ENCODE data around the gene HOXD10.

Gene HOXD10

DNA sequence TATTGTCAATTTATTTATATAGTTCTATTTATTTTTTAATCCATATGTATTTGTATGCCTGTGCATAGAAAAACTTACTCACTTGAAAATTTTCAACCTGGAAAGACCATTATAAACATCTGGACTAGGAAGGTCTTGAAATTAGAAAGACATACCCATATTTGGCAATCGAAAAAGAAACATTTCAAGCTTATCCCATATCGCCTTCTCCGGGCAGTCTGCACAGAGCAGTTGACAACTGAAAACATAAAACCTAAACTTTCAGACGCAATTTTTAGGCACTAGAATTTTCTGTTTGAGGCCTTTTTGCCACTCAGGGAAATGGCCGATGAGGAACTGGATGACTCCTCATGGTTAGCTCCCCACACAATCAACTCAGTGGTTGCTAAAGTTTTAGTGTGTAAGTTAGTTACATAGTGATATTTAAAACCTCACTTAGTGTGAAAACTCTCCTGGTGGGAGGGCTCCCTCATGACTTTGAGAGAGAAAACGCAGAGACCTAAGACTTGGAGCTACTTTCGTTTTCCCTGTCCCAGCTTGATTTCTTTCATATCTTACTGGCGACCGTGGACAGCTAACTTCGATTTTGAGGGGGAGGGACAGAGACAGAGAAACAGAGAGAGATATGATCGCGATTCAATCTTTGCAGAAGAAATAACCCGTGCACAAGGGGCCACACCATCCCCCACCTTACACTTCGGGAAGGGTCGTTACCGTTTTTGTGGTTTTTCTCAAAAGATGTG lies 20.2 kb upstream of the HOXD10 start:
- DNase-seq (ENCODE audit: low read depth, low spot score), result no peak

DNA sequence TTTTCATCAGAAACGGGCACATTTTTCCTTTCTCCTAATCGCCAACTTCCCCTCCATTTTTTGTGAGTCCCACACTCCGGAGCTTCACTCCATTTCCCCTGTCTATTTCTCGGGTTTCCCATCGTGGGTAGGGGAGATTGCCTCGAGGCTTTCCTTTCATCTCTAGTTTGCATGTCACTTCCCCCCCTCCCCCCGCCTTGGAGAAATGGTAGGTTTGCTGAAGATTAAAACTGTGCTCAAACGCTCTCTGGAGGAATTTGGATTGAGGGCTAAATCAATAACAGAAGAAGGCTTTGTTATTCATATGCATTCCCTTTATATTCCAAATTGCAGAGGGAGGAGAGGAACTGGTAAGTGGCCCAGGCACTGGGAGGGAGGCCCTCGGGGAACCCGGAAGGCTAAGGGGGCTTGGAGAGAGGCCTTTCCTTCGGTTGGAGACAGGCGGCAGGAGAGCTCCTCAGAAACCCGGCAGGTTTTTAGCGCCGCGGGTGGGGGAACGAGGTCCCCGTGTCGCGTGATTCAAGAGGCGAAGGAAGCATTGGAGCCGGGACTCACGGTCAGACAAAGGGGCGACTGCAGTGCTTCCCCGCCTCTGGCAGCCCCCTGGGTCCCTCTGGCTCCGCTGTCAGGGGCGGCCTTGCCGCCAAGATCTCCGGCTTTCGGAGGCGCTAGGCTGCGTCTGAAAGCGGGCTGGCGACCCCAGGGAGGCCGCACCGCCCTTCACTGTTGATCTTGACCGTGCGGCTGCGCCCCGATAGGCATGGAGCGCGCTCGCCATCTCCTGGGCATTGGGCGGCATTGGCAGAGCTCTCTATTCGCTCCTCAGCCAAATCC lies 19.4 kb upstream of the HOXD10 start:
- DNase-seq (ENCODE audit: low read depth, low spot score), result no peak

DNA sequence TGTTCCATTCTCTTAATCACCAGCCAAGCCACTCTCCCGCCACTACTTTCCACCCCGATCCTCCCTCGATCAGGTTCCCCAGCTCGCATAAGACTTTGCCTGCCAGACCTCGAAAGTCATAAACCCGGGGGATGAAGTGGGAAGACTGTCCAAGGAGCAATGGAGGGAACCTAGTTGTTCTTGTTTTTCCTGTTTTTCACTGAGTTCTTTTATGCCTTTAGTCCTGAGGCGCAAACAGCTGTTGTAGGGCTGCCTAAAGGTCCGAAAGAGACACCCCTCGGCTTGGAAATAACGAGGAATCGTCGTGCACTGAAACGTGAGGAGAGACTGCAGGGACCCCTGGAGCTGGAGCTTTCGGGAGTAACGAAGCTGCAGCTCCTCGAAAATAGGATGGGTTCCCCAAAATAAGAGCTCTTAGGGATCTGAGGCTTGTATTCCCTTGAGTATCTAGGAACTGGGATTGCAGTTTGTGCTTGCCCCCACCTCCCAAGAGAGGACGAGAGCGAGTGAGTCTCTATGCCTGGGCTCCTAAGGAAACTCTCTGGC lies 18.7 kb upstream of the HOXD10 start:
- no peak for DNase-seq (ENCODE audit: low read depth, low spot score)

DNA sequence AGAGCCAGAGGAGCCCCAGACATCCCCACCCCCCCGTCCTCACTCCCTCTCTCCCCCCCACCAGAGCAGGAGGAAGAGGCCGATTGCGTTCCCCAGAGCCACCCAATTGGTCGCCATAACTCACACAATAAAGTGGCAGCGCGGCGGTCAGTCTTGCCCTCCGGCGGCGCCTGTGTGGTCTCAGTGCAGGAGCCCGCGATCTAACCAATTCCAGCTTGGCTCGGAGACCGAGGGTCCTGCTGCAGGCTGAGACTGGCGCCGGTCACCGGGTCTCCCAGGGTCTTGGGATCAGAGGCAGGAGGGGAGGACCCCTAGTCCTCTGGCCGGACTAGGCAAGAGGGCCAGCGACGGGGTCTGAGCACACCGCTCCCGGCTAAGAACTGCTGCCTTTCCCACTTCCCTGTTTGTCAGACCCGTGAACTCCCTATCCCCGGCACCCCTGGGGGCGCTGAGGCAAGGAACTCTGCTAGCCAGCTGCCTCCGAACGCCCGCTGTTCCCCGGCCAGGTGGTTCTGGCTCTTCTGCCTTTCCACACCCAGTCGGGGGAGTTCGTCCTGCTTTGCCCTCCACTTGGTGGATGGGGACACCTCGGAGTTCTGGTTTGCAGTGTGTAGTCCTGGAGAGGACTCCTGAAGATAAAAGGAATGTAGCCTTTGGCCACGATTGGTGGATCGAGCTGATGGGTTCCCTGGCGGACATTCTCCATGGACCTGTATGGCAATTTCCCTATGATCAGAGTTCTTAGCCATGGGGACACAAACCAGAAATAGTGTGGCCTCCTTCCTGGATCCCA lies 18.0 kb upstream of the HOXD10 start:
- DNase-seq (ENCODE audit: low read depth, low spot score), result no peak

DNA sequence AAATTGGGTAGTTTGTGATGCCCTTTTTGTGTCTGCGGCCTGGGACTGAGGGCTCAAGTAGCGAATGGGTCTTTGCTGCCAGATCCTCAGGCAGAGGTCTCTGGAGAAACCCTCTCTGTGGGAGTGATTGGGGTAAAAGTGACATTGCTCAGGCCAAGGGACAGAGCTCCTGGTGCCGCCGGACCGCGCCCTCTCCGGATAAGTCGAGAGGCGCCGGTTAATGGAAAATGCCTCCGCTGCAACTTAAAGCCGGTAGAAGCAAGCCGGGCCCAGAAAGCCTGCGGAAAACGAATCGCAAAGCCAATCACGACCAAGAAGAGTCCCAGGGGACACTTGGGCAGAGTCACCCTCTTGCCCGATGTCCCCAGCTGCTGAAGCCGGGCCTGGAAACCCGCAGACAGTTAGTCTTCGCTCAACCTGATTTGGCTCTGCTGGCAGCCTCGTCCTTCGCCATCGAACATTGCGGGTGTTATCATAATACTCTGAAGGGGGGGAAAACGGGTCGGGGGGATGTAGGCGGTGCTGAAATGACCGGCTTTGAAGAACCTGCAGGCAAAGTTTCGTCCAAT lies 17.3 kb upstream of the HOXD10 start:
- DNase-seq (ENCODE audit: low read depth, low spot score), result no peak

DNA sequence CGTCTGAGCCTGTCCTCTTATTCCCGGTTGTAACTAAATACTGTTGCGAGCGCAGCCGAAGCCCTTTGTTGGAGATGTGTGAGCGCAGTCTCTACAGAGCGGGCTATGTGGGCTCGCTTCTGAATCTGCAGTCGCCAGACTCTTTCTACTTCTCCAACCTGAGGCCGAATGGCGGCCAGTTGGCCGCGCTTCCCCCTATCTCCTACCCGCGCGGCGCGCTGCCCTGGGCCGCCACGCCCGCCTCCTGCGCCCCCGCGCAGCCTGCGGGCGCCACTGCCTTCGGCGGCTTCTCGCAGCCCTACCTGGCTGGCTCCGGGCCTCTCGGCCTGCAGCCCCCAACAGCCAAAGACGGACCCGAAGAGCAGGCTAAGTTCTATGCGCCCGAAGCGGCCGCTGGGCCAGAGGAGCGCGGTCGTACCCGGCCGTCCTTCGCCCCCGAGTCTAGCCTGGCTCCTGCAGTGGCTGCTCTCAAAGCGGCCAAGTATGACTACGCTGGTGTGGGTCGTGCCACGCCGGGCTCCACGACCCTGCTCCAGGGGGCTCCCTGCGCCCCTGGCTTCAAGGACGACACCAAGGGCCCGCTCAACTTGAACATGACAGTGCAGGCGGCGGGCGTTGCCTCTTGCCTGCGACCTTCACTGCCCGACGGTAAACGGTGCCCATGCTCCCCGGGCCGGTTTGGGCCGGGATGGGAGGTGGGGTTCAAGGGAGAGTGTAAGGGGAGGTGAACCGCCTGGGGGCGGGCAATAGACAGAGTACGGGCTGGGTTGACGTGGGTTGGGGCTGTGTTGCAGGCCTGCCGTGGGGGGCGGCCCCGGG lies 16.6 kb upstream of the HOXD10 start, which contains the start of gene HOXD12:
Gene HOXD12, plus strand, starts transcription at position 68 of the 819 bp plus-strand sequence. Its CDS starts 7 bp downstream, at position 75.
- no peak for DNase-seq (ENCODE audit: low read depth, low spot score)

DNA sequence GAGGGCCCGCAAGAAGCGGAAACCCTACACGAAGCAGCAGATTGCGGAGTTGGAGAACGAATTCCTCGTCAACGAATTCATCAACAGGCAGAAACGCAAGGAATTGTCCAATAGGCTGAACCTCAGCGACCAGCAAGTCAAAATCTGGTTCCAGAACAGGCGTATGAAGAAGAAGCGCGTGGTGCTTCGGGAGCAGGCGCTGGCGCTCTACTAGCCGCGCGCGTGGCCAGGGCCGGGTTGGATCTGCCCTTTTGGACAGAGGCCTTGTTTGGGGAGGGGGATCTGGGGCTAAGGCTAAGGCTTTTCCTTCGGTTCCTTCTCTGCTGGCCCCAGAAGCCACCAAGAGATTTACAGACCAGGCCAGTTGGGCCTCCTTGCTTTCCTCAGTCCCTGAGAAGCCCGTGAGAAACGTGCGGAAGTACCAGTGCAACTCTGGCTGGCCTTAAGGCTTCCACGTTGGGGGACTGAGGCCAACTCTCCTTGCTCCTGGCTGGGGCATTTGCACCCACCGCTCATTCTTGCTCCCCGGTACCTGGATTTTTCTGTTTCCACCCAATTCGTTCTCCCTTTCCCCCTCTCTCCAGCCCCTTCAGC lies 15.9 kb upstream of the HOXD10 start:
- no peak for DNase-seq (ENCODE audit: low read depth, low spot score)

DNA sequence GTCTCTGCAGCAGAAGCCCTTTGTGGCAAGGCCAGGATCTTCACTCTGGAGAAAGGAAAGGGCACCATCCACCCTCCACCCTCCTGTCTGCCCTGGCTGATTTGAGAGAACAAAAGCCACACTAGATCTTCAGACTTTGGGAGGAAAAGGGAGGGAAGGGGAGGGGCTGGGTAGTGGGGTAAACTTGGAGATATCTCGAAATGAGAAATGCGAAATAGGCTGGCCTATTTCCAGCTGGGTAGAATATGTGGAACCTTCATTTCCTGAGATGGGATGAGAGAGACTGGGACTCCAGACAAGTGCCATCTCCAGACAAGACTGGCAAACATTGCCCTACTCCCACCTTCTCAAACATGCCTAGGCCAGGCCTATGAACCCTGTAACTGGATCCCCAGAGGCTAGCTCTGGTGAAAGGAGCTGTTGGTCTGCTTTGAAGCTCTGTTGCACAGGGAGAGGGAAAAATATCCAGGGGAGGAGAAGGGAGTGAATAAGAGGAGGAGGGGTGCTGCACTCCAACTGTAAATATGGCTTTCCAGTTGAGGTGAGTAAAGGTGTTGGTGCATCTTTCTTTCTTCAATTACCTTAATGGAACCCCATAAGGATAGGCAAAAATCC lies 15.3 kb upstream of the HOXD10 start:
- DNase-seq (ENCODE audit: low read depth, low spot score), result no peak

DNA sequence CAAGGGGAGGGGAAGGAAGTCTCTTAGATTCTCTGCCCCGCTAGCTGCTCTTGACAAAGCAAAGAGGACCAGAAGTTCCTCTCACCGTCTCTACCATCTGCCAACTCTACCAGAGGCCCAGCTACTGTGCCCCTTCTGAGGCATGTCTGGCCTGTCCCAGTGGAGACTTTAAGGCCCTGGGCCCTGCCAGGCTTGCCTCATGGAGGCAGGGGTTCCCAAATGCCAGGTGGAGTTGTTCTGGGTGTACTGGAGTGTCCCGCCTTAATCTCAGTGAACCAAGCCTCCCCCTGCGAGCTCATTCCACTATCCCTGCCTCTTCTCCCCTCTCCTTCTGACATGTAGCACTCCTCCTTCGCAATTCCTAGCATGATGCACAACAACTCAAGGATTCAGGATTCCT lies 14.7 kb upstream of the HOXD10 start:
- no peak for DNase-seq (ENCODE audit: low read depth, low spot score)

DNA sequence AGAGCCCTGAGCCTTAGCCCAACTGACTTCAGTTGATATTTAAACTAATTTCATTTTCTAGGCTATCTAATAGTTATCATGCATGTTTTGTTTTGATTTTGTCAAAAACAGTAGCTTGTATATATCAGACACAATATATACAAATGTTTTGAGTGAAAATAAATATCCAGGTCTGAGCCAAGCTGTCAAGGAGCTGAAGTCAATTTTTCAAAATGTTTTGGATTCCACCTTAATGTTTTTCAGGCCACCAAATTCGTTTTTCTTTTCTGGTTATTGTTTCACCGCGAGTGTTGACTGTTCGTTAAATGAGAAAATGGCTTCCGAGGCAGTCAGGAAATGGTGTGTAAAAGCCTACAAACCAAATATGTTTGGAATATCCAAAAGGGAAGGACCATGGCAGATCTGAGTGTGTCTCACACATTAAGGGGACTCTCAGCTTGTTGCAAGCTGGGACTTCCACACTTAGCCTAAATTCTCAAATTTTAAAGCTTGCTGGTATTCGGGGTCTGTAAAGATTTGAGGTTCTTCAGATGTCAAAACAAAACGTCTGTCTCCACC lies 14.2 kb upstream of the HOXD10 start:
- DNase-seq (ENCODE audit: low read depth, low spot score), result no peak

DNA sequence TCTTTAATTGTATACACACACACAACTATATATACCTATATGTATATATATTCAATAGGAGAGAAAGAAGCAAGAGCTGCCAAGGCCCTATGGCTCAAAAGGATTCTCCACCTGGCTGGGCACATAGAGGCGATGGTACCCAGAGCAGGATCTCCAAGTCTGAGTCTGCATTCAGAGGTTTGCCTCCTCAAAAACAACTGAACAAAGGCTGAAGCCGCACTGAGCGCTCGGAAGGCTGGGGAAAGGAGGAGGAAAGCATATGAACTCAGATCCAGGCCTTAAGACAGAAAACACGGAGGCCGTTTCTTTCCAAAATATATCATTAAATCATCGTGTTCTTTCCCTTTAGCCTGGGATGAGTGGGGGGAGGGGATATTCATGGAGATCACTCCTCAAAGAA lies 13.4 kb upstream of the HOXD10 start:
- DNase-seq (ENCODE audit: low read depth, low spot score), result no peak

DNA sequence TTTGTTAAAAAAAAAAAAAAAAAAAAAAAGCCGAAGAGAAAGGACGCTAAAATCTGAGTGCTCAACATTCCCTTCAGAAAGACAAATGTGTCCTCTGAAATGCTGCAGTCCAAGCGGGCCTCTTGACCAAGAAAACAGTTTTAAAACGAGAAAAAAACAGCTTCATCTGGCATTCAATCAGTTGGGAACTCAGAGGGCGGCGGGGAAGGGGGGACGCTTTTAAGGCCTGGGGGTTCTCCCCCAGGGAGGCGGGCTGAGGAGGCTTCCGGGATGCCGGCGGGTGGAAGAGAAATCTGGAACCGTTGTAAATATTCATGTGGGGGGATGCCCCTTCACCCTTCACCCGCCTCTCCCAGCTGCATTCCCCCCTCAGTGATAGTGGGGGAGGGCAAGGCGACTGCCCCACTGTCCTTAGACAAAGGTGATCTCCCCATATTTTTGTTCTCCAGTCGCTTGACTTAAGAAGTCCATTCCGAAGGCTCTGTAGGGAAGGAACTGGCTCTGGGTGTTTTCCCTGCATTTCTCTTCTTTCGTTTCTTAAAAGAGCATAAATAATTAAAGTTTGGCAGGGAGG lies 12.7 kb upstream of the HOXD10 start:
- DNase-seq (ENCODE audit: low read depth, low spot score), result no peak

DNA sequence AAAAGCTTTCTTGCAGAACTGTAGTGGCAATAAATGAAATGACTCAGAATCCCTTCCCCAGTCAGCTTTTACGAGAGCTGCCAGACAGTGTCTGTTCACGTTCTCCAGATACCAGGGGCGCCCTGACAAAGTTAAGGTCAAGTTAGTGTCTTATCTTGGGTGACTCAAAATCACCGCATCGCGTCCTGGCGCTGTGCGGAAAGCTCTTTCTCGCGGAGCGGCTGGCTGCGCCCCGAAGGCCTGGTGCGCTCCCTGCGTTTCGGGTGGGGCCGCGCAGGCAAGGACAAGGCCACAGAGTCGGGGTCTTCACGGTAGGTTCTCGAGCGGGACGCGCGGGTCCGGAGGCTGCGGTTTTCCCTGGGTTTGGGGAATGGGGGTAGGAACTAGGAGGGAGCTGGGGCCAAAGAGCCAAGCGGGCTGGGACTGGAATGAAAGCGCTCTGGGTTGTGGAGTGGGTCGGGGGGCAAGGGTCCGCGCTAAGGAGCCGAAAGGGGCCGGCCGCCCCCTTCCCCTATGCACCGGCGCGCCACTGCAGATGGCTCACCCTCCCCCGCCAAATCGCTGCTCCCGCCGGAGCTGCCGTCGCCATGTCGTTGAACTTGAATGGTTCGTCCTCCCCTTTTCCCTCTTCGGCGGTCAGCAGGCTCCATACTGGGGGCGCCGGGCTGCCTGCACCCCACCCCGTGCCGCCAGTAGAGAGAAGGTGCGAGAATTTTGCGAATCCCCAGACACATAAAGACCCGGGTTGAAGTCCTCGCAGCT lies 12.1 kb upstream of the HOXD10 start:
- no peak for DNase-seq (ENCODE audit: low read depth, low spot score)

DNA sequence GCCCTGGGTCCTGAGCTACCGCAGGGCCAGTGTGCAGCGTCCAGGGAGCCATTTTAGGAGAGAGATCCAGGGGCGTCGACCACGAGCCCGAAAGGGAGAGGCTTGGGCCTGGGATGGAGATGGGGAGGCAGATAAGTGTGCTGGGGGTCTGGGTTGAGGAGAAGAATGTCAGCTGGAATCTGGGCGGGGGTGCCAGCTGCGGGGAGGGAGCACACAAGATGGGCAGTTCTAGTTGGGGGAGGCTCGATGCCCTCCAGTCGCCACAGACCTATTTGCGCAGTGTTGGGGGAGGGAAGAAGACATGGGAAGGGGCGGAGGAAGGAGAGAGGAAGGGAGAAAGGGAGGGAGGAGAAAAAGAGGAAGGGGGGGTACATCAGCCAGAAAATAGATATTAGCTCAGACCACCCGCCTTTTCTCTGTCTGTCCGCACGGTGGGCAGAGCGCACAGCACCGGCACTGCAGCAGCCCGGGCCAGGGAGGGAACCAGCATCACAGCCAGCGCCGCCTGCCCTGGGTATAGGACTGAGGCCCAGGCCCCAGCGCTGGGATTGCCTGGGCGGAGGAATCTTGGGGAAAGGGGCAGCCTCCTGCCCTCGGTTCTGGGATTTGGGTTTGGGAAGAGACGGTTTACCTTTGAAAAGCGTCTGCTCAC lies 11.4 kb upstream of the HOXD10 start:
- DNase-seq (ENCODE audit: low read depth, low spot score), result no peak

DNA sequence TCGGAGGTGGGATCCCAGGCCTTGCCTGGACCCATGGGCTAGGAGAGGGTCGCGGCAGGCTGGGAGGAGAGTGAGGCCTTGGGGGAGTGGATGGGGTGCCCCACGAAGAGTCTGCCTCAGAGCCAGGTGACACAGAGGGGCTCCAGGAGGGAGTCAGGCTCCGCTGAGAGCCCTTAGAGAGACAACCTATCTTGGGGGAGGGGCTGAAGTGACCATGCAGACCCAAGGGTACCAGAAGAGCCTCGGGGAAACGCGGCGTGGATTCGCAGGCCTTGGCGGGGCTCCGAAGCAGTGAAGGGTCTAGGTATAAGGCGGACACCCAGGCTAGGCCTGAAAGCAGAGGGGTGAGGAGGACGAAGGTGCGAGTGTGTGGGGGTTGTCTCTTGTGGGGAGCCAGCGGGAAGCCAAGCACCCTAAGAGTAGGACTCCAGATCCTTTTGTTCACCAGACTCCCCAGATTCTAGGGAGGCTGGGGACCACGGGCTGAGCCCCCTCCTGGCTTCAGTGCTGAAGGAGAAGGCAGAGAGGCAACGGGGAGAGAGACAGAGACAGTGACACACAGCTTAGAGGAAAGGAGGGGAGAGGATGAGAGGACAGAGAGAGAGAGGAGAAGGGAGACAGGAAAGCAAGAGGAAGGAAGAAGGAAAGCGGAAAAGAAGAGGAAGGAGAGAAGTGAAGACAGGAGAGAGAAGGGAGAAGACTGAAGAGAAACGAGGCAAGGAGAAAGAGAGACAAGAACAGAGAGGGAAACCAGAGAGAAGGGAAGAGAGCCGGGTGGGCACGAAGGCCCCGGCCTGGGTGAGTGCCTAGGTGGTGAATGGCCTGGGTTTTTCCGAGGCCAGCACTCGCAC lies 10.6 kb upstream of the HOXD10 start:
- no peak for DNase-seq (ENCODE audit: low read depth, low spot score)

DNA sequence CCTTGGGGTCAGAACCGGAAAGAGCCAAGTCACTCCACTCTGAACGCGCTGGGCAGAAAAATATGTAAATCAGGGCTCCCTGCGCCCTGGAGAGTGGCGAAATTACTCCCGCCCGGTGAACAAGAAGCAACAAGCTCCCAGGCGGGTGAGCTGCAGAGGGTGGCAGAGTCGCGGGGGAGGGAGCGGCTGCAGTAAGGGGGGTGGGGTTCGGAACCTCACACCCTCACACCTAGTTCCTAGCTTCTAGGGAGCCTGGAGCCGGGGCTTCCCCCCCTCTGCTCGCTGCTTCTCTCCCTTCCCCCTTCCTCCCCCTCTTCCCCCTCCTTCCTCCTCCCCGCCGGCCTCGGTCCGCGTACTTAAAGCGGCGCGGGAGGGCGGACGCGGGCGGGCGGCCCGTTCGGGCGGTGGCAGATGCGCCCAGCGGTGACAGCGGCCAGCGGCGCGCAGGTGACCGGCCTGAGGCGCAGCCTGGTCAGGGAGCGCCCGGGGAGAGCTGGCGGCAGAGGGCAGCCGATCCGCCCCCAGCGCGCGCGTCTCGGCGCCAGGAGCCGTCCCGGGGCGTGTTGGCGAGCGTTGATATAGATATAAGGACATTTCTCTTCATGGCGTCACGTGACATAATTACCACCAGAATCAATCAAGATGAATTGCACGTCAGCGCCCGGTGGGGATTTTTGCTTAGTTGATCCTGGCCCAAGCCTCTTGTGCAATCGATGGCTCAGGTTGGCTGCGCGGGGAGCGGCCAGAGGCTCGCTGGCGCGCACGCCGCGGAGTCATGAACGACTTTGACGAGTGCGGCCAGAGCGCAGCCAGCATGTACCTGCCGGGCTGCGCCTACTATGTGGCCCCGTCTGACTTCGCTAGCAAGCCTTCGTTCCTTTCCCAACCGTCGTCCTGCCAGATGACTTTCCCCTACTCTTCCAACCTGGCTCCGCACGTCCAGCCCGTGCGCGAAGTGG lies 9.7 kb upstream of the HOXD10 start, which contains the start of gene HOXD11:
Gene HOXD11, plus strand, starts transcription at position 700 of the 959 bp plus-strand sequence. Its CDS starts 76 bp downstream, at position 776.
- DNase-seq (ENCODE audit: low read depth, low spot score), result no peak
